HG02571 (cell line): ENCODE measurements around the gene NEMP1.
A peak's percentile ranks its signal among the peaks of the same experiment; 100 is the strongest.

Experiments
- ATAC-seq: cut with Tn5 transposase; IDR thresholded peaks from one replicate; pipeline ENCODE4 v1.9.1; 2021; ENCODE audit warnings: mild to moderate bottlenecking, moderate library complexity; ENCODE audit not compliant: unreplicated experiment

Gene NEMP1

DNA sequence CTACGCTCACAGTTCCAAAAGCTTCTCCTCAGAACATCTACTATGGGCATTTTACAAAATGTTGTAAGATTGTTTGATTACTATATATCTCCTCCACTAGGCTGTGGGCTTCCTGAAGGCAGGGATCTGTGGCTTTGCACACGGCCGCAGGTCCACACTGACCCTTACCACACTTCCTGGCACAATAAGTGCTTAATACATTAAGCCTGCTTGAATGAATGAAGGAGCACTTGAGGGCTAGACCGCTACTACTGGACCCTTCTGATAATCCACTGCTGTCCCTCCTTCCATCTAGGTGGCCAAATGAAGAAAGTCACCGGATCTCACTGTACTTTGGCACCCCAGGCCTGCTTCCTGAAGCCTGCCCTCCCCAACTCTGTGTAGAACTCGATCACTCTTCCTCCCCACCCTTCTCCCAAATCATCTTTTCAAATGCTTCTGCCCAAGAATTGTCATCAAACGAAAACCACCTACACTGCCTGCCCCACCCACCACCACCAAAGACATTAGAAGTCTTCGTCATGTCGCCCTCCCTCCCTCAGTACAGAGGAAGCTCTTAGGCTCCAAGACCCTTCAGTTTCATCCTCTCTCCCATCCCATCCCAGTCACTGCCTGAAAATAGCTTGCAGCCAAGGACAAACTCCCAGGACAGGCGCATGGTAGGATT, 71.6 kb downstream of the NEMP1 start:
- ATAC-seq: no peak

GRCh38 chr12:57005980-57006808, 72.4 kb downstream of the NEMP1 start, which contains the start of gene ZBTB39:
ZBTB39 (minus strand) TSS chr12:57006546; CDS start chr12:57004917, 1,629 bp downstream.
- peak; percentile 68 for ATAC-seq
